HuH-7 (cell line): ENCODE results near the gene IL16.
"Not testable (repeated sequence)": the region's sequence is repeated elsewhere in the genome, so short reads cannot be mapped to it uniquely, and the experiment has no call there.

Experiments used
- DNase-seq: peaks from one replicate; pipeline ENCODE4 v3.0.0; 2011; ENCODE audit warnings: low spot score

IL16 gene

DNA sequence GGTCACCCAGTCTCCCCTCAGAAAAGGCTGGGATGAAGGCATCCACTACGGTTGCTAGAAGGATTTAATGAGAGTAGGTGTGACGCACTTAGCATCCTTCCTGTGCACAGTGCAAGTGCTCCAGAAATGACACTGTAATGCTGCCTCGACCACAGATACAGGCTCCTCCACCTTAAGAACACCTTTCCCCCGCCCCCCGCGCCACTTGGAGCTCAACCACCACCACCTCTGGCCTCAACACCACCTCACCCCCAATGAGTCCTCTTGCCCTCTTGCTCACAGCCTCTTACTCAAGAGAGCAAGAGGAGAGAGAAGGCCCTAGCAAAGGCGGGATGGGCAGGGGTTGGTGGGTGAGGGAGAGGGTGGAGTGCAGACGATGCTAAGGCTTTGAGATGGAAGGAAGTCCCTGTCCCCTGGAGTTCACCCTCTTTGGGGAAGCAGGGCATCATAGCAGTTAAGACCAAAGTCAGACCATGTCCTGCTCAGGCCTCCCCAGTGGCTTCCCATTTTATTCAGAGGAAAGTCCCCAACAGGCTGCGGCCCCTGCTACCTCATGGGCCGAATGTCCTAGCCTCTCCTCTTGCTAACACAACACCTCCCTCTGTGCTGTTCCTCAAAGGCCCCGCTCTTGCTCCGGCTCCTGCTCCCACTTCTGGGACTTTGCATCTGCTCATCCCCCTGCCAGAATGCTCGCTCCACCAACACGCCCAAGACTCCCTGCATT is 118.9 kb downstream of the IL16 start:
- no peak for DNase-seq

DNA sequence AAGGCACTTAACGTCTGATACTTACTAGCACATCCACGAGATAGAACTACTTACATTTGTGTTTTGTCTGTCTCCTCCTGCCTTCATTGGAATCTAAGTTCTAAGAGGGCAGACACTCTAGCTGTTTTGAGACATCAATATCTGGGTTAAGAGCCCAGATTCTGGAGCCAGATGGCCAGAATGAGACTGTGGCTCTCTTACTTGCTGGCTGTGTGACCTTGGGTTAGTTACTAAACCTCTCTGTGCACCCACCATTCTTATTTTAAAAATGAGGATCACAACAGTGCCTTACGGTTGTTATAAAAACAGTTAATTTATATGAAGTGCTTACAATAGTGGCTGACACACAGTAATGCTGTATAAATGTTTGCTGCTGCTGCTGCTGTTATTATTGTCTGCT is 119.6 kb downstream of the IL16 start:
- DNase-seq: no peak

DNA sequence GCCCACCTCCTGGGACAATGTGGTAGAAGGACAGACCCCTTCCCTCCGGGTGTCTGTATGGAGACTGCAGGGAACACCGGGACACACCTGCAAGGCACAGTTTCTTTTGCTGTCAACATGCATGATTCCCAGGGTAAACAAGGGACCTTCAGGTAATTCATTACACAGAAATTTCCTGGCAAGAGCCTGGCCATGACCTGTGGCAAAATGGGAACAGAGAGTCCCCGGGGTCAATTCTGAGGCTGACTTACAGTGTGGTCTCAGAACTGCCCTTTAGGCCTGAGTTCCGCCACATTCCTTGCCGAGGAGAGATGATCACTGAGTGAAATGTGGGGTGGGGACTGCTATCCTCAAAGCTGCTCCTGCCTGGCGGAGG is 121.0 kb downstream of the IL16 start:
- no peak for DNase-seq

DNA sequence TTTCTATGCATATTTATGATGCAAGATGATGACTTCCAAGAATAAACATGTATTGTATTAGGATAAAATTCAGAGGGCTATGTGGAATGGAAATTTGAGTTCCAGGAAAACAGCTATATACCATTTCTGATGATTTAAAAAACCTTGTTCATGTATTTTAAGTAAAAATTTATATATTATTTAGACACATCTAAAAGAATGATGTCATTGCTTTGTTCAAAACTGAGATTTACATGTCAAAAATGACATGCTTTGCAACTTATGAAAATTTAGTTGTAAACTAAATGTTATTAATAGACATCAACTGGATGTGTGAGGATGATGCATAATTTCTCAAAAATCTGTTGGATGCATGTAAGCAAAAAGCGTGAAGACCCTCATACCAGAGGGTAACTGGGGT is 125.0 kb downstream of the IL16 start:
- DNase-seq: no peak

DNA sequence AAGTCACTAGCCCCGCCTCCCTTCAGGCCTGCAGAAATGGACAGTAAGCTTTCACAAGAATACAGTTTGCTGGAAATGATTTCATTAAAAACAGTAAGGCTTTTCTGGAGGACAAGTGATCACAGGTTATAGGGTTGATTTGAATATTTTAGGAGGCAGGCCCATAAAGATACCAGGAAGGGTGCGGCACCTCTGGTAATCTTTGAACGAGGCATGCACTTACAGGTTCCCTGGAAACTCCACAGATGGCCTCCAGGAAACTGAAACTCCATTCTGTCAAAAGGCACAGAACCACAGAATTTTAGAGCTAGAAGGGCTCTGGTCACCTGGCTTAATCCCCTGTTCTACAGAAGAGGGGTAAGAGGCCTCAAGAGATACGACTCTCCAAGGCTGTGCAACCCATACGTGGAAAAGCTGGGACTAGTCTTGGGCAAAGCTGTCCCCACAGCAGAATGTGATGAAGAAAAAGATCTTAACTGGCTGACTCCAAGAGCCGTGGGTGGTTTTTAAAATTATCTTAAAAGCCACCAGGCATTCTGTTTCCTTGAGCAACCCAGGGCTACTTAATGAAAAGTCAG is 126.1 kb downstream of the IL16 start:
- DNase-seq: no peak

DNA sequence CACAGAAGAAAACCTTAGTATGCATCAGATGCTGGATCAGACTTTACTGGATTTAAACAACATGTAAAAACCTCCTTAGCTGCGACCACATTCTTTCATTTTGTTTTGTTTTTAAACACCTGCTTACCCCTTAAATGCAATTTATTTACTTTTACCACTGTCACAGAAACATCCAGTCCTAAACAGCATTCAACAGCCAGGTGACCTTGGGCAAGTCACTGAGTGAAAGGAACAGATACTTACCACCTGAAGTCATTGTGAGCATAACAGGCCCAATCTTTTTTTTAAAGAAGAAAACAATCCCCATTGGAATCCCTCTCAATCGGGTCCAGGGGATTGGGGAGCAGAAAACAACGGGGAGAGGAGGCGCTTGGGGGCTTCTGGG is 126.9 kb downstream of the IL16 start:
- DNase-seq: no peak

DNA sequence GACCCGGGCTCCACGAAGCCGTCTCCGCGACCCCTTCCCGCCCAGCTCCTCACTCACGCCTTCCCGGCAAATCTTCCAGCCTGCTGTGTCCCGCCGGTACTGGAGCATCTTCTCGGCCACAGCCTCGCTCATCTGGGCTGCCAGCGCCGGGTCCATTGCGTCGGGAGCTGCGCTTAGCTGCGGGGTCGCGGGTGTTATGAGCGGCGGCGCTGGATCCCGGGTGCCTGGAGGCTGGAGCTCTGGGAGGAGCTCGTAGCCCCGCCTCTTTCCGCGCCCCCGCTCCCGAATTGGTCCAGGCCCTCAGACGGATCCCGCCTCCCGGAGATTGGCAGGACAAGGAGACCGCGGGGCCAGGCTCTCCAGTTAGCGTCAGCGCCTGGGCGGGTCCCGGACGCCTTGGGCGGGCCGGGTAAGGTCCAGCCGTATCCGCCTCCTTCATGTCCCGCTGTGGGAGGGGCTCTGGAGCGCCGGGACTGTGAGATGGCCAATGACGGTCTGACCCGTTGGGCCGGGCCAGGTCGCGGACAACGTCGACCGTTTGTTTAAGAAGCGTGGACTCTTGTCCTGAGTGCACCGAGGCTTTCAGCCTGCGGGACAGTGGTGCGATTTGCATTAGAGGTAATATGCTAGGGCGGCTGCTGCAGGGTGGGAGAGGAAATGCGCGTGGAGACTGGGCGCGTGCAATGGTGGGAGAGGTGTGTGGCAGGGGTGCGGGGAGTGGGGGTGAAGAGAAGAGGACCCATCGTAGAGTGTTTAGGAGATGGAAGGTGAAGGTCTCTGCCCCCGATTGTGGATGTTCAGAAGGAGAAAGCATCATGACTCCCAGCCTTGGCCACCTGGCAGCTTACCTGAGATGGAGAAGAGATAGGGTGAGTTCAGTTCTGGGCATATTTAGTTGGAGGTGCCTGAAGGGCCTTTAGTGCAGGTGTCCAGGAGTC is 127.5 kb downstream of the IL16 start, which contains the start of gene STARD5:
STARD5 (minus strand) TSS at position 198 of the 938 bp plus-strand sequence; CDS start at position 156, 42 bp downstream.
- DNase-seq: peak; percentile 91

DNA sequence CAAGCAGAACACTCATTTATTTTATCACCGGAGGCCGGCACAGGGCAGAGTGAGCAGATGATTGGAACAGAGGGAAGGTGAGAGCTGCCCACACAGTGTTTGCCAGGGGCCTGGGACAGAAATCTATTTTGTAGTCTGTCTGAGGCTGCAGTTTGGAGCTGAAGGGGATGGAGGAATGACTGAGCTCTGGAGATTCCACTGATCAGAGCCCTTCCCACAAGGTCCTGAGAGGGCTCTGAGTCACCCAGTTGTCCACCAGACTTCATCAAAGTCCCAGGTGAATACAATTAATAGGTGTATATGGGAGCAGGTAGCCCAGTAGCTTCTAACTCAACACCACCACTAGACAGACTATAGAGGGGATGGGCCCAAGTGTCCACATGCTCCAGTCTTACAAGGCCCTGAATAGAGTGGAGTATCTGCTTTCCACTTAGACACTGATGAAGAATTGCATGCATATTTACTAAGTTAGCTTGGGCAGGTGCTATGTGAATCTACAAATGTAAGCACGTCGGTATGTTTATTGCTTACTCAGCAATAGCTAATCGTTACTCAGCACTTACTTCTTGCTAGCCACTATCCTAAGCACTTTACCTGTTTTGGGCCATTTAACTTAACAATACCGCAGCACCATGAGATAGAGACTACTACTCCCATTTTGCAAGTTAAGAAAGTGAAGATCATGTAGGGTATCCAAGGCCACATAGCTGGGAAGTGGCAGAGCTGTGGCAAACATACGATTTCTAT is 130.0 kb downstream of the IL16 start:
- DNase-seq: no peak

DNA sequence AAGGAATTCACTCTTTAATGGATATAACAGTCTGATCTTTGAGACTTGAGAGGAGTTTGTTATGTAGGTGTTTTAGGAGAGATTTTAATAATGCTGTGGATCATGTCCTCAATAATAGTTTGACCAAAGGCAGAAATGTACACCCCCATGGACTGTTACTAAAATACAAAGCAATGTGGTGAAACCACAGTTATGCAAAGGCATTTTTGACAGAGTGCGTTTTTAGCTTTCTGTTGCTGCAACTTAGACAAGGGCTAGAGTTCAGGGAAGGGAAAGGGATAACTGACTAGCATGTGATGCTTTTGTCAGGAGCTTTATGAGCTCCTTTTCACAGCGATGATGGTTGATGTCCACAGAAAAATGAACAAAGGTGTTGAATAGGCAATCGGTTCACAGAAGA is 130.8 kb downstream of the IL16 start:
- DNase-seq: no peak

DNA sequence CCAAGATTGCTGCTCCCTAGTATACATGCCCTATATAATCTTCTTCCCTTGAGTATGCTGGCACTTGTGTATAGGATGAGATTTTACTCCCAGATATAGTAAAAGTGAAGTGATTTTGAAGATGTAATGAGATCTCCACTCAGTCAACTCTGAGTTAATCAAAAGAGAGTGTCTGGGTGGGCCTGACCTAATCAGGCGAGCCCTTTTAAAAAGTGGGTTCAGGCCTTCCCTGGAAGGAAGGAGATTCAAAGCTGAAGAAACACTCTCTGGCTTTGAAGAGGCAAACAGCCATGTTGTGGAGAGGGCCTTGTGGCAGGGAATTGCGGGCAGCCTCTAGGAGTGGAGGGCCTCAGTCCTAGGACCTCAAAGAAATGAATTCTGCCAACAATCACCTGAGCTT is 132.8 kb downstream of the IL16 start:
- no peak for DNase-seq

DNA sequence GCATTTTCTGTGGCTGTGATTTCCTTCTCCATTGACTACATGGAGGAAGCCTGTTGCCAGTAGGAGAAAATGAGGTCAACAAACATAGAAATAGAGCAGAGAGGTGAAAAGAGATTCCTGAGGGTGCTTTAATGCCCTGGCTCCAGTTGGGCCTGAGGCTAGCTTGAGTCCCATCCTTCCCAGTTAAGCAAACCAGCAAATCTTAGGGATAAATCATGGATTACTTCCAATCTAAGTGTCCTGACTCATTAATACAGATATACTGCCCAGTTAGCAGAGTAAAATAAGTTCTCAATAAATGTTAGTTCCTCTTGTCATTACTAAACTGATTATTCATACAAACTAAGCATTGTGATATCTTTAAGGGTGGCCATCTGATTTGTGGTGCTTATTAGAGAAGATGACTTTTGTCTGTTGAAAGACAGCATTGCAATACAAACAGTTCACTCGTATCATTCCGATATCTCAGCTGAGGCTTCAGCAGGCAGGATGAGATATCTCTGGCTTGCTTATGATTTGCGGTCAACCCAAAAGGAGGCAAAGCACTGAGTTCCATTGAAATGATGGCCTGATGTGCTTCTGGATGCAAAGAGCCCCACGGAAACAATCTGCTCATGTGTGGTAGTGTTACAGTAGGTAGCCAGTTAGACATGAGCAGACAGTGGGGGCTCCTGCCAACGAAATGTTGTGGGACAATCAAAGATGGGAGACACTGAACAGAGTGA is 133.8 kb downstream of the IL16 start:
- DNase-seq: no peak

DNA sequence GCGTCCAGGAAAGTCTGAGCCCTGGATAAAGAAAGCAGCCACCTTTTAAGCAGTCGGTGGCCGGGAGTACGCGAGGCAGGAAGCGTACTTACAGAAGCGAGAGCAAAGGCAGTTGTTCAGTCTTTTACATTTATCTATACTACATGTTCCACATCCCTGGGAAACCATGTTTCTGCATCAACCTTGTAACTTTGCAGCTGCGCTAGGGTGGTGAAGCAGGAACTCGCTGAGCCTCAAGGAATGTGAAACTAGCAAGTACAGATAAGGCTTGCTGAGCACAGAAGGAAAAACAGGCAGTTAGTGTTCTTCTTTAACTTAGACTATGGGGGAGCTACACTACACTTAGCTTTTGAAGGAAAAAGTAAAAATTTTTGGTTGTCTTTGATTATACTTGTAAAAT is 134.5 kb downstream of the IL16 start:
- DNase-seq: not testable (repeated sequence)

DNA sequence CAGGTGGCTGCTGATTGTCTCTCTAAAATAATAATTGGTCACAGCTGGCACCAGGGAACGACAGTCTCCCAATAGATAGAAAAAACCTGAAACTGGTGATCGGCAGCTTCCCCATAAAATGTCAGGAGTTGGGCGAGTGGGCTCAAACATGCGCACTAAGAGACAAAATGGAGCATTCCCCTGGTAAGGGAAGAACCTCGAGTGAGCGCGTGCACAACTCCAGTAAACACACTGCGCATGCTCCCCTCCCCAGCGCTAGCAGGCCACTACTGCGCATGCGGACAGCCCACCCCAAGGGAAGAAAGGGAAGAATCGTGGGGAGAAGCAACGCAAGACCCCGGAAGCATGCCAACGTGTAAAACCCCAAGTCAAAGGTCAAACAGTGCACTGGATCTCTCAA is 134.9 kb downstream of the IL16 start:
- no peak for DNase-seq

DNA sequence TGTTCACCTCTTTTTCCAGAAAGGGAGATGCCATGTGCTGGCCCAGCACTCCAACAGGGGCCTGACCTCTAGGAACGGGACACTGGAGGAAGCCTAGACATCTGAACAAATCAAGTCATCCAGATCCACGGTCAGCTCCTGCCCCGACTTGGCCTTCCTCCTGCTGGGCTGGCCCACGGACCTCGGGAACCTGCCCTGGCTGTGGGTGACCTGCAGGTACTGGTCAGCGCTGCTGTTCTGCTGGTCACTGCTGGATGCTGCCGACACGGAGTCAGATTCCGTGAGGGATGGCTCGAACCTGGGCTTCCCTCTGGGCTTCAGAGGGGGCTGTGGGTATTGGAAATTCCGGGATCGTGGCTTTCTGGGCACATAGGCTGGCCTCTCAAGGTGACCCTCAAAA is 135.6 kb downstream of the IL16 start:
- no peak for DNase-seq

DNA sequence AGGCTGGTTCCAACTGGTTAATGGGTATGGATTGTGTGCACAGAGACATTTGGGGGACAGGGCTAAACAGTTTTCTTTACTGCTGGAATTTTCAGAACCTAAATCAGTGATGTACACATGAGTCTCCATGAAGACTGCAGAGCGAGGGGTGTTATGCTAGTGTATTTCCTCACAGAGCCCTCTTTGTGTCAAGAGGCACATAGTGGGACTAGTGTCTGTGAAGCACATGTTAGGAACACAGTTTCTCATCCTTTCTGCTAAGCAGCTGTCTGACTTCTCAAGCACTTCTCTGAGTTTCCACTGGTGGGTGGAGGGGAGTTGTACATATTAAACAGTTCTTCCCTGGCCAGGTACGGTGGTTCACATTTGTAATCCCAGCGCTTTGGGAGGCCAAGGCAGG is 136.7 kb downstream of the IL16 start:
- no peak for DNase-seq

DNA sequence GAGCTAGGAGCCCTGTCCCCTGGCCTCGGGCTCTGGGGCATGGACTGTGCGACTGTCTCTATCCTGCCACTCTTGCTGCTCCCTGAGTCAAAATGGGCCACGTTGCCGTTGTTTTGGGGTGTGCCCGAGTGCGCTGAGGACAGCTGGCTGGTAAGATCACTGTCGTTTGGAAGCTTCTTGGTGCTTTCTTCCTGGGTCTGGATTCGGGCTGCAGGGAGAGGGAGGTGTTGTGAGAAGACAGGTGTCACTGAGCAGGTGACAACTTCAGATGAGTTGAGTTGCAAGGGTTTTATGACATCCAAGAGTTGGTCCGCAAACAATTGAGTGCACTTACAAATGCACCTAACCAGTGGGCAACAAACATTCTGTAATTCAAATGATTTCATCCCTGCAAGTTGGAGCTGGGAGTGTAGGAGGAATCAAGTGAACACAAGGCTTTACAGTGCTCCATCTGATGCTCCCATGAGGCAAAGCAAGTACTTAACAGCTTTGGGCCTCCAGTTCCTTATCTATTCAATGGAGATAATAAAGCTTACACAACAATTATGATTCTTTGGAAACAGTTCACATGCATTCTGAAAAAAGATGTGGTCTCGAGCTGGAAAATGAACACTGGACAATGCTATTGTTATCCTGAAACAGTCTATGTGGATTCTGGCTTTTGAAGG is 138.2 kb downstream of the IL16 start:
- no peak for DNase-seq

DNA sequence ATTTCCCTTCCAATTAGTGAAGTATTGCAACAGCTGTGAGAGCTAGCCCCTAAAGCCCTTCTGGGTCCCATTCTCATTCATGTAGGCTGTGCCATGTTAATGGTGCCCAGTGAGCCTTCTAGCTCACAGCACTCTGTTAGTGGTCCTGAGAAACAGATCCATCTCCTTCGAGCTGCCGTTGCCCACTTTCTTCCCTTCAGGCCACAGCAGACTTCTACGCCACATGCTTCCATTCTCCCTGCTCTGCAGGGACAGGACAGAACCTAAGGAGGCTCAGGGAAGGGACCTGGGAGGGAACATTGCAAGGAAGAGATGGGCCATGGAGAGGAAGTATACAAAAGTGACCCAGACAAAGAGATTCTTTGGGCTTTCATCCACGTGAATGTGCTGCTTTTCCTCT is 139.0 kb downstream of the IL16 start:
- DNase-seq: no peak

DNA sequence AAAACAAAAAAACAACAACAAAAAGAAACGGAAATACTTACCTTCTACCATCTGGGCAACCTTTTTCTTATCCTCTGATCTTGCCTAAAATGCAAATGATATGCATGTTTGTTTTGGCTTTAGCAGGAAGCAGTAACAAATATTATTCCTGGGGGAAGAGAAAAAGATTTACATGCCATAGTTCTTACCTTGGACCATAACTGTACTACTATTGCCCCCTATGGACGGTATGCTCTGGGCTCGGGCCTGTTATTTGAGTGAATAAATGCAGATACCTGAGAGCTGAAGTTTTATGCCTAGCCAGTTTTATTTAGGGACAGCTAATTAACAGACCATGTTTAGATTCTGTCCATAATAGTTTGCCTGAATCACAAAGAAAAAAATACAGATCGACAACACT is 139.9 kb downstream of the IL16 start:
- DNase-seq: no peak

DNA sequence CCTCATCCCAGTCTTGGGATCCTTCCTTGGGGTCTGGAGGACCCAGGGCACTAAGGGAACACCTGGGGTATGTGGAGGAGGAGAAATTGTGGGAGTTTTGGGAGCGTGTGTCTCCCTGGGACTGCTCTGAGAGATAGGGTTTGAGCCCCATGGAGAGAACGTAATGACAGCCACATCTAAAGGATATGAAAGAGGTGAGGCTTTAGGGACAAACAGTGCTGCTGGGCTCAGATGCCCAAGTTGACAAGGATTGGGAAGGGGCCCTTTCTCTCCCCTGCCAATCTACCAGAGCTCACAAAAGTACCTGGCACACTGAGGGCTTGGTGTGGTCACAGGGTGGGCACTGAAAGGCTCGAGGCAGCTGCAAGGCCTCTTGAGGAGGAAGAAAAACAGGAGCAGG is 140.6 kb downstream of the IL16 start:
- DNase-seq: no peak

DNA sequence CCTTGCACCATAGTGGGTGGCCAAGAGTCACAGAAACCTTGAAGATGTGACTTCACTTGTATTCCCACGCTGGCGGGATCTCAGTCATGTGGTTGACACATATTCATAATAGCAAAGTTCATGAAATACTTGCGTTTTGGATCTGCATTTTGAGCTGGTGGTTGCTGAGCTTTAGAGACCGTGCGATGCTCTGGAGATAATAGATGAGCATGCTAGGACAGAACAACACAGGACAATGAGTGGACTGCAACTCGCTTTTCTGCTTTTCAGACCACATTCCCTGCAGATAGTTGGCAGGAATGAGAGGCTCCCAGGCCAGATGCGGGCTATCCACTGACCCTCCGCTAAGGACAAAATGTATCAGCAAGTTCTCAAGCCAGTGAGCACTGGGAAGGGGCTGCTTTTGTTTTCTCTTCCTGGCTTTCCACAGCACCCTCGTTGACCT is 141.1 kb downstream of the IL16 start:
- DNase-seq: no peak
